K562 (cell line): ENCODE data around the gene UHRF1. TPM values are rescaled to one million over a fixed set of nuclear protein-coding genes. Genes with fewer than 3 reads are reported as not detected.

Experiments used
- ATAC-seq: fragments of 200-7000 bp; cut with Tn5 transposase; 3 replicates; pipeline ENCODE4 v1.9.1; 2020; ENCODE audit warnings: moderate library complexity
- BruUV-seq: library from RNA; stranded (reverse); fragments of 400-500 nt; replicated peaks from 2 replicates; lab custom pipeline; 2021; lab: Mats Ljungman, UMichigan
- CTCF ChIA-PET: fragments of 300-600 bp; formaldehyde crosslinking; extraction: SDS; loops from one replicate; lab custom pipeline; 2021; ENCODE audit warnings: low intra/inter-chr PET ratio; lab: Yijun Ruan, JAX
- POLR2A ChIA-PET: fragments of 300-600, 350-650 bp; sonication (Branson Sonifier 250); formaldehyde crosslinking; extraction: SDS; loops from one replicate; lab custom pipeline; 2021; ENCODE audit warnings: antibody characterized with exemption, inconsistent platforms; lab: Yijun Ruan, JAX
- DNase-seq, 4 experiments: peaks; one replicate each; pipeline versions ENCODE4 v3.0.0 to v3.0.0-alpha.2; 2011 to 2018; ENCODE audit warnings: low spot score in 3 of 4, mixed read lengths in 3 of 4; ENCODE audit errors: extremely low read depth in 1 of 4
- FAIRE-seq: peaks from 2 replicates; lab custom pipeline; 2011; peaks lifted over from hg19 to GRCh38; lab: Jason Lieb, UNC
- H2AFZ ChIP-seq: 2 replicates; pipeline ENCODE4 v1.6.0; 2011; ENCODE audit warnings: low read depth, low read length, control low read depth, inconsistent platforms
- H3K27ac ChIP-seq: fragments of 200-600 bp; 3 replicates; pipeline ENCODE4 v1.8.0; 2011; ENCODE audit warnings: low read depth, mild to moderate bottlenecking, control low read depth, inconsistent platforms, low read length, moderate library complexity, mixed read lengths; ENCODE audit errors: extremely low read depth
- H3K27me3 ChIP-seq, 2 experiments: fragments of 300-600 bp in 1 of 2; 2 replicates in 1 of 2; 3 replicates in 1 of 2; pipeline versions ENCODE4 v1.6.0 to v1.8.0; 2011; ENCODE audit warnings: inconsistent platforms in 2 of 2, low read length in 2 of 2, mild to moderate bottlenecking in 1 of 2, mixed read lengths in 1 of 2, moderate library complexity in 1 of 2; ENCODE audit not compliant: control insufficient read depth in 2 of 2, insufficient read depth in 2 of 2
- H3K36me3 ChIP-seq: fragments of 300-600 bp; 3 replicates; pipeline ENCODE4 v1.8.0; 2011; ENCODE audit warnings: mild to moderate bottlenecking, low read length, inconsistent platforms; ENCODE audit not compliant: control insufficient read depth, insufficient read depth
- H3K4me1 ChIP-seq, 2 experiments: fragments of 200-600 bp in 1 of 2; replicated peaks in 1 of 2; 2 replicates in 1 of 2; 3 replicates in 1 of 2; pipeline versions ENCODE4 v1.5.1 to v1.8.0; 2011; ENCODE audit warnings: inconsistent platforms in 2 of 2, low read length in 2 of 2, mild to moderate bottlenecking in 1 of 2, mixed read lengths in 1 of 2, moderate library complexity in 1 of 2; ENCODE audit not compliant: control insufficient read depth in 2 of 2, insufficient read depth in 2 of 2
- H3K4me2 ChIP-seq: 2 replicates; pipeline ENCODE4 v1.6.1; 2011; ENCODE audit warnings: low read length, control low read depth, inconsistent platforms, mixed read lengths; ENCODE audit not compliant: insufficient read depth
- H3K4me3 ChIP-seq: fragments of 200-600 bp; sonication (generic), shearing (Covaris generic); 2 replicates; pipeline ENCODE4 v1.5.1; 2016; ENCODE audit warnings: control low read depth, inconsistent platforms
- H3K79me2 ChIP-seq: fragments of 200-600 bp; 3 replicates; pipeline ENCODE4 v1.8.0; 2011; ENCODE audit warnings: low read length, inconsistent platforms; ENCODE audit not compliant: control insufficient read depth, insufficient read depth
- H3K9ac ChIP-seq, 2 experiments: 2 replicates each; pipeline versions ENCODE4 v1.6.0 to v1.6.1; 2011; ENCODE audit warnings: low read depth in 2 of 2, low read length in 2 of 2, control low read depth in 1 of 2, inconsistent platforms in 1 of 2, mild to moderate bottlenecking in 1 of 2, mixed read lengths in 1 of 2; ENCODE audit not compliant: insufficient read depth in 1 of 2
- H3K9me1 ChIP-seq: one replicate; pipeline ENCODE4 v1.6.0; 2011; ENCODE audit warnings: inconsistent platforms, mild to moderate bottlenecking, low read length, moderate library complexity; ENCODE audit not compliant: control insufficient read depth, insufficient read depth
- H3K9me3 ChIP-seq: replicated peaks from 2 replicates; pipeline ENCODE4 v1.5.1; 2011; ENCODE audit warnings: low read depth, low read length, inconsistent platforms; ENCODE audit not compliant: control insufficient read depth, insufficient read depth
- H4K20me1 ChIP-seq: replicated peaks from 2 replicates; pipeline ENCODE4 v1.6.1; 2011; ENCODE audit warnings: low read length, inconsistent platforms, mixed read lengths; ENCODE audit not compliant: control insufficient read depth, insufficient read depth
- ADNP ChIP-seq: fragments of 200-800 bp; sonication (Bioruptor generic); IDR thresholded peaks from 2 replicates; pipeline ENCODE4 v1.6.1; 2016; ENCODE audit warnings: missing genetic modification characterization, missing compliant biosample characterization
- BCL6 ChIP-seq: fragments of 250-450 bp; sonication (Bioruptor Pico); IDR thresholded peaks from 2 replicates; pipeline ENCODE4 v1.4.0; 2020
- BHLHE40 ChIP-seq: IDR thresholded peaks from 2 replicates; pipeline ENCODE4 v1.6.1; 2011; ENCODE audit warnings: low read length, improper control_type of control experiment
- BRF2 ChIP-seq: IDR thresholded peaks from 3 replicates; pipeline ENCODE4 v1.6.1; 2011; ENCODE audit warnings: borderline replicate concordance, mild to moderate bottlenecking; ENCODE audit not compliant: insufficient read length, insufficient read depth
- CHCHD3 ChIP-seq: fragments of 250-450 bp; sonication (Bioruptor Pico); IDR thresholded peaks from 2 replicates; pipeline ENCODE4 v2.1.2; 2022; ENCODE audit warnings: mild to moderate bottlenecking
- HNRNPLL ChIP-seq: fragments of 200-400 bp; formaldehyde crosslinking; IDR thresholded peaks from 2 replicates; pipeline ENCODE4 v1.6.1; 2017; ENCODE audit warnings: low read length, low read depth, mild to moderate bottlenecking; ENCODE audit not compliant: poor library complexity, severe bottlenecking
- KDM1A ChIP-seq, 2 experiments: fragments of 450-650 bp; IDR thresholded peaks; 2 replicates each; pipeline ENCODE4 v1.6.1; 2016; ENCODE audit warnings: mild to moderate bottlenecking in 2 of 2
- MLX ChIP-seq, 2 experiments: fragments of 450-650 bp in 1 of 2; sonication (generic) in 1 of 2; formaldehyde crosslinking; conservative IDR thresholded peaks; 2 replicates each; pipeline versions ENCODE4 v1.4.0 to v1.8.1; 2020 to 2022; ENCODE audit warnings: mild to moderate bottlenecking in 1 of 2, missing genetic modification reagents in 1 of 2
- MTF1 ChIP-seq: fragments of 250-450 bp; sonication (Bioruptor Pico); IDR thresholded peaks from 2 replicates; pipeline ENCODE4 v1.9.0; 2021; ENCODE audit warnings: moderate library complexity, mild to moderate bottlenecking, inconsistent platforms, borderline replicate concordance
- NBN ChIP-seq: fragments of 450-650 bp; IDR thresholded peaks from 2 replicates; pipeline ENCODE4 v1.6.1; 2016; ENCODE audit warnings: low read depth, mild to moderate bottlenecking
- NCOA1 ChIP-seq: fragments of 450-650 bp; IDR thresholded peaks from 2 replicates; pipeline ENCODE4 v1.6.1; 2016; ENCODE audit warnings: low read depth
- POU5F1 ChIP-seq: fragments of 150-350 bp; IDR thresholded peaks from 2 replicates; pipeline ENCODE4 v1.6.1; 2014; ENCODE audit warnings: borderline replicate concordance, low read length, low read depth, mild to moderate bottlenecking; ENCODE audit not compliant: partially characterized antibody
- SP1 ChIP-seq: sonication (generic); formaldehyde crosslinking; IDR thresholded peaks from 2 replicates; pipeline ENCODE4 v1.8.1; 2022; ENCODE audit warnings: mild to moderate bottlenecking, missing genetic modification reagents
- SRSF7 ChIP-seq: fragments of 200-400 bp; formaldehyde crosslinking; optimal IDR thresholded peaks from 2 replicates; pipeline ENCODE3; 2017; ENCODE audit warnings: mild to moderate bottlenecking, low read depth, low read length
- ZNF197 ChIP-seq: fragments of 200-800 bp; sonication (Bioruptor generic); IDR thresholded peaks from 2 replicates; pipeline ENCODE4 v1.6.1; 2016; ENCODE audit warnings: low read depth, missing genetic modification characterization, missing compliant biosample characterization
- ZNF347 ChIP-seq: fragments of 450-650 bp; formaldehyde crosslinking; IDR thresholded peaks from 2 replicates; pipeline ENCODE4 v1.4.0; 2020; ENCODE audit warnings: low read depth, mild to moderate bottlenecking, moderate library complexity
- ZNF583 ChIP-seq: fragments of 250-450 bp; sonication (Bioruptor Pico); IDR thresholded peaks from 2 replicates; pipeline ENCODE4 v1.4.0; 2020
- ZNF77 ChIP-seq: fragments of 250-450 bp; sonication (Bioruptor Pico); IDR thresholded peaks from 2 replicates; pipeline ENCODE4 v1.5.0; 2020
- ZNF778 ChIP-seq: fragments of 450-650 bp; formaldehyde crosslinking; IDR thresholded peaks from 2 replicates; pipeline ENCODE4 v1.4.0; 2020; ENCODE audit warnings: mild to moderate bottlenecking, moderate library complexity
- WGBS: fragments of 100-300 bp; shearing (Covaris generic); methylation state at CpG from one replicate; pipeline ENCODE4 v1.1.6; 2016; ENCODE audit warnings: low coverage, mixed read lengths; ENCODE audit not compliant: insufficient coverage; ENCODE audit errors: missing lambda C conversion rate; 5-methylcytosine and 5-hydroxymethylcytosine counted together
- in situ Hi-C: fragments of 300-500 bp; cut with MboI; formaldehyde crosslinking; loops from 4 replicates; pipeline ENCODE4 v1.15.0; 2018; ENCODE audit warnings: inconsistent platforms, mixed read lengths
- intact Hi-C: fragments of 100-400 bp; cut with micrococcal nuclease; formaldehyde crosslinking; loops from 2 replicates; pipeline ENCODE4 v1.14.2; 2022
- polyA plus RNA-seq, 8 experiments: library from polyadenylated mRNA; depleted of rRNA in 4 of 8; stranded (reverse) in 5 of 8; unstranded in 3 of 8; fragments of >200 nt; fragmentation: Nextera tagmentation in 2 of 8; fragmentation: Illumina TruSeq in 1 of 8; extraction: Ambion mirVana in 2 of 8; extraction: Trizol in 1 of 8; gene quantifications; 2 replicates each; pipeline versions ENCODE4 v1.2.1 to v1.2.3, GENCODE V29; 2011 to 2014; ENCODE audit warnings: inconsistent platforms in 1 of 8, missing spikeins in 1 of 8
- total RNA-seq, 7 experiments: library from RNA; depleted of rRNA in 6 of 7; stranded (reverse); fragments of >200 nt in 6 of 7; fragmentation: Illumina TruSeq in 2 of 7; extraction: Trizol in 2 of 7; gene quantifications; 2 replicates each; pipeline versions ENCODE4 v1.2.1 to v1.2.3, GENCODE V29; 2011 to 2021; ENCODE audit warnings: low replicate concordance in 1 of 7

UHRF1 gene
- total and polyA plus RNA-seq, 9 of the 15 experiments (the other 6 are each of a cell fraction or from before 2014, with no cell fraction given) = 6.0 to 101 (median 30.9) TPM

GRCh38 chr19:4981681-4981958 is 72.3 kb downstream of the UHRF1 start:
- ATAC-seq = no peak; the same call in 2 of the 3 replicates
- no peaks in the 10 kb centered on the region for H3K27me3 ChIP-seq
- ChIA-PET POLR2A (no interaction called here), CTCF (no interaction called here)
- no peak overlapping the region for H3K27ac ChIP-seq
- peaks cover 79% of the 10 kb centered on the region for H4K20me1 ChIP-seq
- WGBS = 92% methylated on average over 3 of the region's 3 CpGs
- H3K4me3 ChIP-seq = no peak overlapping the region
- FAIRE-seq = no peak
- H2AFZ ChIP-seq = no peak overlapping the region
- no peak overlapping the region for H3K4me2 ChIP-seq
- BruUV-seq = no TSS peak
- peaks cover 73% of the 10 kb centered on the region for H3K79me2 ChIP-seq
- no peak overlapping the region for H3K9ac ChIP-seq
- intact Hi-C loops = no loop called here
- H3K36me3 ChIP-seq = peaks cover 14% of the 10 kb centered on the region; the same call in 2 of the 3 replicates
- no peak for TF ChIP-seq SRSF7
- no peak for TF ChIP-seq CHCHD3 (CRISPR knock-in tag)
- TF ChIP-seq POU5F1 = no peak
- TF ChIP-seq BCL6 = no peak
- TF ChIP-seq ZNF347 (CRISPR knock-in tag) = no peak
- TF ChIP-seq BRF2 = no peak
- no peak for TF ChIP-seq KDM1A (IDR thresholded peaks at IDR 0.05)
- no peak for TF ChIP-seq ADNP (tag)
- no peak for TF ChIP-seq ZNF77 (CRISPR knock-in tag)
- no peak for TF ChIP-seq MLX (CRISPR knock-in tag; conservative IDR thresholded peaks at IDR 0.05)
- no peak for TF ChIP-seq ZNF583
- no peak for TF ChIP-seq NCOA1
- no peak for TF ChIP-seq HNRNPLL
- TF ChIP-seq NBN = no peak
- TF ChIP-seq ZNF778 (CRISPR knock-in tag) = no peak
- TF ChIP-seq SP1 (CRISPR knock-in tag) = no peak
- no peak for TF ChIP-seq BHLHE40
- TF ChIP-seq ZNF197 (CRISPR knock-in tag) = no peak
- TF ChIP-seq MTF1 (CRISPR knock-in tag) = no peak
- H3K4me1 ChIP-seq = peaks cover 5 to 65% of the 10 kb centered on the region in 2 experiments; a peak in 4 of 5 replicates
- in situ Hi-C loops = no loop called here
- H3K9me3 ChIP-seq = no peaks in the 10 kb centered on the region
- peaks cover 17% of the 10 kb centered on the region for H3K9me1 ChIP-seq
- DNase-seq = no peak
